Measurements from ENCODE around the gene MIA. TPM values are rescaled to one million over a fixed set of nuclear protein-coding genes. Genes with fewer than 3 reads are reported as not detected.

The MIA gene
- polyA plus RNA-seq, 1 donor from 2014 or later: 1.8 TPM

GRCh38 chr19:40736661-40737060 lies 38.7 kb upstream of the MIA start:
- Histone ChIP-seq H3K4me2 (ENCODE audit: low read length) (no peak overlapping the region), H3K27me3 (ENCODE audit: insufficient read depth, low read depth, low read length) (no peaks in the 10 kb centered on the region), H3K4me3 (ENCODE audit: low read length) (no peak overlapping the region), H4K20me1 (ENCODE audit: insufficient read depth) (no peaks in the 10 kb centered on the region), H3F3A (ENCODE audit: insufficient read depth, low read length, poor library complexity, severe bottlenecking) (no peaks in the 10 kb centered on the region), H3K9me3 (ENCODE audit: low read length) (no peaks in the 10 kb centered on the region), H3K36me3 (ENCODE audit: insufficient read depth, low read length) (no peaks in the 10 kb centered on the region), H3K9me2 (ENCODE audit: insufficient read depth, low read length) (no peaks in the 10 kb centered on the region), H3K9ac (ENCODE audit: low read length) (no peak overlapping the region), H3K27ac (ENCODE audit: low read length) (no peak overlapping the region), H3K79me2 (replicated peaks; ENCODE audit: insufficient read depth, low read length) (no peaks in the 10 kb centered on the region), H2AFZ (ENCODE audit: low read depth, low read length) (no peak overlapping the region)
- TF ChIP-seq TAF1 (IDR thresholded peaks at IDR 0.05; ENCODE audit: low read depth): no peak
- no peak for TF ChIP-seq REST (IDR thresholded peaks at IDR 0.05; ENCODE audit: borderline replicate concordance)
- TF ChIP-seq POLR2AphosphoS5 (IDR thresholded peaks at IDR 0.05): no peak
- no peak for TF ChIP-seq CTCF (IDR thresholded peaks at IDR 0.05; ENCODE audit: poor library complexity, severe bottlenecking)
- no peak for TF ChIP-seq EP300 (conservative IDR thresholded peaks at IDR 0.05; ENCODE audit: poor library complexity, severe bottlenecking)
- TF ChIP-seq SMC3 (conservative IDR thresholded peaks at IDR 0.05; ENCODE audit: poor library complexity): no peak
- TF ChIP-seq RAD21 (conservative IDR thresholded peaks at IDR 0.05): no peak

GRCh38 chr19:40737102-40737644 lies 38.1 kb upstream of the MIA start:
- Histone ChIP-seq H3K9me2 (ENCODE audit: insufficient read depth, low read length) (no peaks in the 10 kb centered on the region), H3K27ac (ENCODE audit: low read length) (no peak overlapping the region), H3K4me2 (ENCODE audit: low read length) (no peak overlapping the region), H3K27me3 (ENCODE audit: insufficient read depth, low read depth, low read length) (no peaks in the 10 kb centered on the region), H3K9me3 (ENCODE audit: low read length) (no peaks in the 10 kb centered on the region), H3K36me3 (ENCODE audit: insufficient read depth, low read length) (no peaks in the 10 kb centered on the region), H3K4me3 (ENCODE audit: low read length) (no peak overlapping the region), H3K9ac (ENCODE audit: low read length) (no peak overlapping the region), H3F3A (ENCODE audit: insufficient read depth, low read length, poor library complexity, severe bottlenecking) (no peaks in the 10 kb centered on the region), H3K79me2 (replicated peaks; ENCODE audit: insufficient read depth, low read length) (no peaks in the 10 kb centered on the region), H4K20me1 (ENCODE audit: insufficient read depth) (no peaks in the 10 kb centered on the region), H2AFZ (ENCODE audit: low read depth, low read length) (no peak overlapping the region)
- TF ChIP-seq EP300 (conservative IDR thresholded peaks at IDR 0.05; ENCODE audit: poor library complexity, severe bottlenecking) (no peak), EZH2 (IDR thresholded peaks at IDR 0.05; ENCODE audit: borderline replicate concordance, insufficient read depth, low read length, poor library complexity, severe bottlenecking) (no peak), CTCF (IDR thresholded peaks at IDR 0.05; ENCODE audit: poor library complexity, severe bottlenecking) (no peak), REST (IDR thresholded peaks at IDR 0.05; ENCODE audit: borderline replicate concordance) (no peak), TAF1 (IDR thresholded peaks at IDR 0.05; ENCODE audit: low read depth) (no peak), POLR2AphosphoS5 (IDR thresholded peaks at IDR 0.05) (no peak), RAD21 (conservative IDR thresholded peaks at IDR 0.05) (no peak), SMC3 (conservative IDR thresholded peaks at IDR 0.05; ENCODE audit: poor library complexity) (no peak), MXI1 (conservative IDR thresholded peaks at IDR 0.05; ENCODE audit: poor library complexity, severe bottlenecking) (no peak)
